Skeletal muscle tissue (tissue), 4 donors: ENCODE measurements around the gene CTNNBIP1. TPM values are rescaled to one million over a fixed set of nuclear protein-coding genes. Genes with fewer than 3 reads are reported as not detected.

Experiments used
- H3K27ac ChIP-seq: one replicate; pipeline ENCODE4 v1.7.0; 2013; ENCODE audit warnings: mild to moderate bottlenecking, low read depth, low read length, inconsistent platforms
- H3K27me3 ChIP-seq, 3 donors: one replicate each; pipeline ENCODE4 v1.7.0; 2013; ENCODE audit warnings: low read length in 3 of 3; ENCODE audit not compliant: control insufficient read depth in 3 of 3, insufficient read depth in 3 of 3
- H3K36me3 ChIP-seq, 3 donors: one replicate each; pipeline ENCODE4 v1.7.0; 2013; ENCODE audit warnings: low read length in 3 of 3; ENCODE audit not compliant: control insufficient read depth in 3 of 3, insufficient read depth in 3 of 3
- H3K4me1 ChIP-seq, 3 donors: one replicate each; pipeline ENCODE4 v1.7.0; 2013; ENCODE audit warnings: low read length in 3 of 3, mild to moderate bottlenecking in 3 of 3; ENCODE audit not compliant: control insufficient read depth in 3 of 3, insufficient read depth in 3 of 3
- H3K4me3 ChIP-seq, 3 donors: one replicate each; pipeline ENCODE4 v1.7.0; 2013; ENCODE audit warnings: low read length in 3 of 3
- H3K9ac ChIP-seq, 3 donors: one replicate each; pipeline ENCODE4 v1.7.0; 2013; ENCODE audit warnings: low read length in 3 of 3, mild to moderate bottlenecking in 3 of 3, moderate library complexity in 2 of 3, low read depth in 1 of 3
- H3K9me3 ChIP-seq, 3 donors: one replicate each; pipeline ENCODE4 v1.7.0; 2013; ENCODE audit warnings: low read length in 3 of 3; ENCODE audit not compliant: control insufficient read depth in 3 of 3
- total RNA-seq: library from RNA; depleted of rRNA; stranded (reverse); fragments of >200 nt; gene quantifications from one replicate; pipeline ENCODE4 v1.2.3, GENCODE V29; 2014
- donor health status: Osteomylitis.

CTNNBIP1 gene
- total RNA-seq, 1 donor from 2014 or later = 32.4 TPM

GRCh38 chr1:9850442-9851162, 59.5 kb downstream of the CTNNBIP1 start:
- Histone ChIP-seq H3K27ac (no peak overlapping the region), H3K9me3 (no peaks in the 10 kb centered on the region), H3K36me3 (peaks cover 0 to 8% (median 2%) of the 10 kb centered on the region in 3 donors), H3K4me3 (no peak overlapping the region), H3K27me3 (no peaks in the 10 kb centered on the region), H3K4me1 (no peaks in the 10 kb centered on the region), H3K9ac (no peak overlapping the region)

- no peak overlapping the region for H3K4me3 ChIP-seq
- H3K36me3 ChIP-seq = peaks cover 0 to 8% (median 2%) of the 10 kb centered on the region in 3 donors
- H3K27ac ChIP-seq = no peak overlapping the region
- no peaks in the 10 kb centered on the region for H3K4me1 ChIP-seq
- no peak overlapping the region for H3K9ac ChIP-seq
- H3K27me3 ChIP-seq = no peaks in the 10 kb centered on the region
- no peaks in the 10 kb centered on the region for H3K9me3 ChIP-seq
Measured at GRCh38 chr1:9849691-9850441, 60.2 kb downstream of the CTNNBIP1 start.

- Histone ChIP-seq H3K27me3 (no peaks in the 10 kb centered on the region), H3K9me3 (no peaks in the 10 kb centered on the region), H3K27ac (no peak overlapping the region), H3K36me3 (peaks cover 0 to 4% (median 2%) of the 10 kb centered on the region in 3 donors), H3K4me1 (peaks cover 0 to 10% (median 6%) of the 10 kb centered on the region in 3 donors), H3K4me3 (no peak overlapping the region), H3K9ac (no peak overlapping the region)
Measured at GRCh38 chr1:9848022-9848421, 62.0 kb downstream of the CTNNBIP1 start.

GRCh38 chr1:9847269-9847668, 62.8 kb downstream of the CTNNBIP1 start:
- Histone ChIP-seq H3K9ac (no peak overlapping the region), H3K9me3 (no peaks in the 10 kb centered on the region), H3K27ac (no peak overlapping the region), H3K36me3 (peaks cover 0 to 4% (median 2%) of the 10 kb centered on the region in 3 donors), H3K4me3 (no peak overlapping the region), H3K27me3 (peaks cover 0 to 5% (median 0%) of the 10 kb centered on the region in 3 donors), H3K4me1 (peaks cover 0 to 16% (median 6%) of the 10 kb centered on the region in 3 donors)

GRCh38 chr1:9846611-9847171, 63.4 kb downstream of the CTNNBIP1 start:
- no peaks in the 10 kb centered on the region for H3K9me3 ChIP-seq
- H3K27ac ChIP-seq = no peak overlapping the region
- H3K4me1 ChIP-seq = peaks cover 0 to 16% (median 6%) of the 10 kb centered on the region in 3 donors
- peaks cover 0 to 7% (median 0%) of the 10 kb centered on the region in 3 donors for H3K27me3 ChIP-seq
- H3K9ac ChIP-seq = no peak overlapping the region
- H3K36me3 ChIP-seq = peaks cover 0 to 4% (median 2%) of the 10 kb centered on the region in 3 donors
- no peak overlapping the region for H3K4me3 ChIP-seq

GRCh38 chr1:9845914-9846313, 64.2 kb downstream of the CTNNBIP1 start:
- H3K9me3 ChIP-seq = no peaks in the 10 kb centered on the region
- no peak overlapping the region for H3K27ac ChIP-seq
- peaks cover 0 to 7% (median 0%) of the 10 kb centered on the region in 3 donors for H3K27me3 ChIP-seq
- H3K4me1 ChIP-seq = peaks cover 0 to 16% (median 6%) of the 10 kb centered on the region in 3 donors
- H3K9ac ChIP-seq = no peak overlapping the region
- H3K36me3 ChIP-seq = peaks cover 0 to 4% (median 2%) of the 10 kb centered on the region in 3 donors
- no peak overlapping the region for H3K4me3 ChIP-seq

GRCh38 chr1:9844756-9845155, 65.3 kb downstream of the CTNNBIP1 start:
- Histone ChIP-seq H3K27ac (no peak overlapping the region), H3K4me1 (peaks cover 7 to 19% (median 15%) of the 10 kb centered on the region in 3 donors)

GRCh38 chr1:9844106-9844505, 66.0 kb downstream of the CTNNBIP1 start:
- H3K9ac ChIP-seq = no peak overlapping the region
- no peaks in the 10 kb centered on the region for H3K9me3 ChIP-seq
- H3K4me1 ChIP-seq = peaks cover 7 to 19% (median 15%) of the 10 kb centered on the region in 3 donors
- H3K27ac ChIP-seq = no peak overlapping the region
- H3K36me3 ChIP-seq = peaks cover 0 to 1% (median 0%) of the 10 kb centered on the region in 3 donors
- H3K27me3 ChIP-seq = peaks cover 0 to 7% (median 0%) of the 10 kb centered on the region in 3 donors
- H3K4me3 ChIP-seq = no peak overlapping the region

More at GRCh38 chr1:9844756-9845155, 65.3 kb downstream of the CTNNBIP1 start:
- H3K27me3 ChIP-seq = peaks cover 0 to 7% (median 0%) of the 10 kb centered on the region in 3 donors
- no peak overlapping the region for H3K9ac ChIP-seq
- no peaks in the 10 kb centered on the region for H3K9me3 ChIP-seq
- no peak overlapping the region for H3K4me3 ChIP-seq
- peaks cover 0 to 4% (median 2%) of the 10 kb centered on the region in 3 donors for H3K36me3 ChIP-seq

- H3K27ac ChIP-seq = no peak overlapping the region
- H3K9me3 ChIP-seq = no peaks in the 10 kb centered on the region
- H3K27me3 ChIP-seq = peaks cover 0 to 7% (median 0%) of the 10 kb centered on the region in 3 donors
- no peak overlapping the region for H3K4me3 ChIP-seq
- H3K4me1 ChIP-seq = peaks cover 7 to 19% (median 15%) of the 10 kb centered on the region in 3 donors
- H3K9ac ChIP-seq = no peak overlapping the region
- no peaks in the 10 kb centered on the region for H3K36me3 ChIP-seq
Measured at GRCh38 chr1:9843576-9843945, 66.5 kb downstream of the CTNNBIP1 start.
